ENCODE results near the gene PIK3CA.

GRCh38 chr3:179147514-179147872, 664 bp upstream of the PIK3CA start:
- no peak; the same call in 1 of the 2 replicates for TF ChIP-seq MAX (IDR thresholded peaks at IDR 0.05)
- no peak for TF ChIP-seq TEAD4 (IDR thresholded peaks at IDR 0.05)
- no peak for TF ChIP-seq EP300 (IDR thresholded peaks at IDR 0.05; ENCODE audit: borderline replicate concordance)
- no peak for TF ChIP-seq CREB1 (IDR thresholded peaks at IDR 0.05; ENCODE audit: low read depth)
- no peak; the same call in 1 of the 2 replicates for TF ChIP-seq YY1 (IDR thresholded peaks at IDR 0.05; ENCODE audit: low read depth)
- TF ChIP-seq REST (IDR thresholded peaks at IDR 0.05; ENCODE audit: low read depth): no peak
- no peak for TF ChIP-seq TCF12 (IDR thresholded peaks at IDR 0.05; ENCODE audit: low read depth)
- TF ChIP-seq USF1 (IDR thresholded peaks at IDR 0.05): no peak
- TF ChIP-seq FOXM1 (IDR thresholded peaks at IDR 0.05; ENCODE audit: borderline replicate concordance, low read depth): no peak
- TF ChIP-seq RAD21 (IDR thresholded peaks at IDR 0.05; ENCODE audit: low read depth): no peak
- TF ChIP-seq TAF1 (IDR thresholded peaks at IDR 0.05; ENCODE audit: low read depth): no peak
- TF ChIP-seq NFIC (IDR thresholded peaks at IDR 0.05): no peak
